Gastroesophageal sphincter (tissue), 4 donors: ENCODE measurements around the gene PGM1. TPM values are rescaled to one million over a fixed set of nuclear protein-coding genes. Genes with fewer than 3 reads are reported as not detected.
A peak's percentile ranks its signal among the peaks of the same experiment; 100 is the strongest.

Source experiments
- ATAC-seq: fragments of 150-250 bp; one replicate; pipeline ENCODE4 v1.9.1; 2016; ENCODE audit warnings: mild to moderate bottlenecking, moderate library complexity
- H3K27ac ChIP-seq, 4 donors: fragments of 200-600 bp; sonication (generic) in 3 of 4; 1 replicate in 3 of 4; 2 replicates in 1 of 4; pipeline ENCODE4 v1.5.1; 2016 to 2019
- H3K27me3 ChIP-seq: fragments of 200-600 bp; sonication (generic); one replicate; pipeline ENCODE4 v1.5.1; 2019
- H3K36me3 ChIP-seq, 2 donors: fragments of 200-600 bp; sonication (generic); one replicate each; pipeline ENCODE4 v1.5.1; 2019; ENCODE audit warnings: control low read depth in 1 of 2
- H3K4me1 ChIP-seq, 3 donors: fragments of 200-600 bp; sonication (generic); 1 replicate in 2 of 3; 2 replicates in 1 of 3; pipeline ENCODE4 v1.5.1; 2016 to 2019; ENCODE audit warnings: control low read depth in 2 of 3
- H3K4me3 ChIP-seq, 2 donors: fragments of 200-600 bp; sonication (generic); one replicate each; pipeline ENCODE4 v1.5.1; 2019; ENCODE audit warnings: mild to moderate bottlenecking in 1 of 2, moderate library complexity in 1 of 2
- H3K9me3 ChIP-seq, 3 donors: fragments of 200-600 bp; sonication (generic); one replicate each; pipeline ENCODE4 v1.5.1; 2017 to 2019; ENCODE audit warnings: control low read depth in 2 of 3
- CTCF ChIP-seq, 4 experiments: fragments of 200-600 bp in 2 of 4; fragments of 450-650 bp in 2 of 4; sonication (generic) in 1 of 4; IDR thresholded peaks; one replicate each; pipeline ENCODE4 v1.5.1; 2017 to 2019; ENCODE audit warnings: antibody characterized with exemption in 4 of 4, mild to moderate bottlenecking in 2 of 4, moderate library complexity in 2 of 4
- EP300 ChIP-seq: sonication (generic); formaldehyde crosslinking; IDR thresholded peaks from one replicate; pipeline ENCODE4 v1.6.1; 2017; ENCODE audit warnings: antibody characterized with exemption, mild to moderate bottlenecking
- POLR2A ChIP-seq, 2 donors: fragments of 450-650 bp; IDR thresholded peaks; one replicate each; pipeline ENCODE4 v1.6.1; 2017; ENCODE audit warnings: antibody characterized with exemption in 2 of 2, mild to moderate bottlenecking in 2 of 2, moderate library complexity in 1 of 2
- POLR2AphosphoS5 ChIP-seq: sonication (generic); formaldehyde crosslinking; IDR thresholded peaks from one replicate; pipeline ENCODE4 v1.6.1; 2017; ENCODE audit warnings: antibody characterized with exemption
- WGBS, 2 donors: methylation state at CpG; one replicate each; pipeline ENCODE4 v1.1.5; 2018; ENCODE audit warnings: low coverage in 1 of 2; 5-methylcytosine and 5-hydroxymethylcytosine counted together
- total RNA-seq, 4 donors: library from RNA; depleted of rRNA; stranded (reverse); fragments of >200 nt; gene quantifications; one replicate each; pipeline ENCODE4 v1.1.0, GENCODE V29; 2016

PGM1 gene
- total RNA-seq, 4 donors from 2014 or later: 40.0 to 95.6 (median 61.4) TPM

- H3K36me3 ChIP-seq: peaks cover 0 to 12% of the 10 kb centered on the region in 2 donors
- H3K4me3 ChIP-seq: no peak overlapping the region
- H3K9me3 ChIP-seq: no peaks in the 10 kb centered on the region
- peaks cover 6 to 28% (median 9%) of the 10 kb centered on the region in 3 donors for H3K4me1 ChIP-seq
- ATAC-seq: no peak
- no peak overlapping the region for H3K27ac ChIP-seq
- no peaks in the 10 kb centered on the region for H3K27me3 ChIP-seq
- no peak for TF ChIP-seq CTCF (IDR thresholded peaks at IDR 0.05)
- no peak for TF ChIP-seq POLR2A (IDR thresholded peaks at IDR 0.05)
- TF ChIP-seq POLR2AphosphoS5: no peak
- no peak for TF ChIP-seq EP300
- 45% methylated on average over 3 of the region's 3 CpGs; no CpG with 5 or more reads in 1 of the 2 donors for WGBS, 2 donors
Observed at GRCh38 chr1:63643926-63644325, 50.7 kb downstream of the PGM1 start.

GRCh38 chr1:63645317-63645716 is 52.1 kb downstream of the PGM1 start:
- ATAC-seq: no peak
- WGBS, 2 donors: 7 to 18% methylated on average over 2 of the region's 2 CpGs
- H3K4me3 ChIP-seq: no peak overlapping the region

GRCh38 chr1:63648689-63649088 is 55.5 kb downstream of the PGM1 start:
- Histone ChIP-seq H3K27me3 (no peaks in the 10 kb centered on the region), H3K4me3 (no peak overlapping the region), H3K36me3 (peaks cover 0 to 57% of the 10 kb centered on the region in 2 donors), H3K9me3 (no peaks in the 10 kb centered on the region), H3K4me1 (peaks cover 6 to 24% (median 9%) of the 10 kb centered on the region in 3 donors), H3K27ac (no peak overlapping the region)
- TF ChIP-seq POLR2A (IDR thresholded peaks at IDR 0.05) (no peak), CTCF (IDR thresholded peaks at IDR 0.05) (no peak), EP300 (no peak), POLR2AphosphoS5 (no peak)
- ATAC-seq: no peak
- WGBS, 2 donors: 100% methylated on average over 1 of the region's 1 CpG

More at GRCh38 chr1:63645317-63645716, 52.1 kb downstream of the PGM1 start:
- Histone ChIP-seq H3K36me3 (peaks cover 0 to 24% of the 10 kb centered on the region in 2 donors), H3K4me1 (peaks cover 6 to 28% (median 9%) of the 10 kb centered on the region in 3 donors), H3K27ac (peak overlapping the region in 1 of 4 donors; percentile 57), H3K27me3 (no peaks in the 10 kb centered on the region), H3K9me3 (no peaks in the 10 kb centered on the region)
- TF ChIP-seq POLR2AphosphoS5: no peak
- TF ChIP-seq POLR2A (IDR thresholded peaks at IDR 0.05): no peak

GRCh38 chr1:63651161-63651701 is 58.0 kb downstream of the PGM1 start:
- no peak for ATAC-seq
- Histone ChIP-seq H3K27me3 (no peaks in the 10 kb centered on the region), H3K4me1 (no peaks in the 10 kb centered on the region), H3K9me3 (no peaks in the 10 kb centered on the region), H3K4me3 (no peak overlapping the region), H3K27ac (no peak overlapping the region), H3K36me3 (peaks cover 0 to 83% of the 10 kb centered on the region in 2 donors)
- 84 to 93% methylated on average over 2 to 5 of the region's 6 CpGs for WGBS, 2 donors
- TF ChIP-seq EP300 (no peak), POLR2AphosphoS5 (no peak), POLR2A (IDR thresholded peaks at IDR 0.05) (no peak), CTCF (IDR thresholded peaks at IDR 0.05) (no peak)

- no peak for ATAC-seq
- H3K4me3 ChIP-seq: no peak overlapping the region
- 85 to 90% methylated on average over 3 to 5 of the region's 6 CpGs for WGBS, 2 donors
- H3K27ac ChIP-seq: no peak overlapping the region
- no peaks in the 10 kb centered on the region for H3K27me3 ChIP-seq
- H3K4me1 ChIP-seq: no peaks in the 10 kb centered on the region
- H3K9me3 ChIP-seq: no peaks in the 10 kb centered on the region
- peaks cover 0 to 90% of the 10 kb centered on the region in 2 donors for H3K36me3 ChIP-seq
- TF ChIP-seq POLR2A (IDR thresholded peaks at IDR 0.05) (no peak), EP300 (no peak), CTCF (IDR thresholded peaks at IDR 0.05) (no peak), POLR2AphosphoS5 (no peak)
Observed at GRCh38 chr1:63653976-63654375, 60.8 kb downstream of the PGM1 start.
